ENCODE results near the gene CCNK.
A peak's percentile ranks its signal among the peaks of the same experiment; 100 is the strongest.

Gene CCNK

GRCh38 chr14:99480917-99481744 lies at the start of gene CCNK:
Gene CCNK, plus strand, starts transcription at chr14:99481409. Its CDS starts 11,269 bp downstream, at chr14:99492678.
- FAIRE-seq: peak; percentile 69

GRCh38 chr14:99431986-99432385 lies 49.2 kb upstream of the CCNK start:
- FAIRE-seq: no peak

- no peak for FAIRE-seq
Measured at GRCh38 chr14:99432485-99432884, 48.7 kb upstream of the CCNK start.

- FAIRE-seq: no peak
Measured at GRCh38 chr14:99435327-99435726, 45.9 kb upstream of the CCNK start.

GRCh38 chr14:99436247-99437180 lies 44.7 kb upstream of the CCNK start:
- FAIRE-seq: no peak

GRCh38 chr14:99437706-99438105 lies 43.5 kb upstream of the CCNK start:
- no peak for FAIRE-seq

GRCh38 chr14:99440278-99440677 lies 40.9 kb upstream of the CCNK start:
- FAIRE-seq: no peak

GRCh38 chr14:99441157-99441870 lies 39.9 kb upstream of the CCNK start:
- no peak for FAIRE-seq

GRCh38 chr14:99441918-99442317 lies 39.3 kb upstream of the CCNK start:
- no peak for FAIRE-seq

GRCh38 chr14:99445931-99446330 lies 35.3 kb upstream of the CCNK start:
- no peak for FAIRE-seq

GRCh38 chr14:99447739-99448138 lies 33.5 kb upstream of the CCNK start:
- FAIRE-seq: no peak

- no peak for FAIRE-seq
Measured at GRCh38 chr14:99450266-99450665, 30.9 kb upstream of the CCNK start.

GRCh38 chr14:99451234-99451633 lies 30.0 kb upstream of the CCNK start:
- FAIRE-seq: no peak

GRCh38 chr14:99452968-99453367 lies 28.2 kb upstream of the CCNK start:
- FAIRE-seq: no peak

- no peak for FAIRE-seq
Measured at GRCh38 chr14:99454246-99454645, 27.0 kb upstream of the CCNK start.

- no peak for FAIRE-seq
Measured at GRCh38 chr14:99459481-99460100, 21.6 kb upstream of the CCNK start.

- FAIRE-seq: no peak
Measured at GRCh38 chr14:99460793-99461192, 20.4 kb upstream of the CCNK start.

- no peak for FAIRE-seq
Measured at GRCh38 chr14:99461411-99462085, 19.7 kb upstream of the CCNK start.

GRCh38 chr14:99462210-99462609 lies 19.0 kb upstream of the CCNK start:
- FAIRE-seq: no peak

- FAIRE-seq: no peak
Measured at GRCh38 chr14:99463974-99464373, 17.2 kb upstream of the CCNK start.

GRCh38 chr14:99465288-99465687 lies 15.9 kb upstream of the CCNK start:
- FAIRE-seq: no peak

GRCh38 chr14:99466758-99467157 lies 14.5 kb upstream of the CCNK start:
- FAIRE-seq: no peak

Measured in islet of Langerhans (tissue), 1 donor.